ENCODE data around the gene PRPSAP2. TPM values are rescaled to one million over a fixed set of nuclear protein-coding genes. Genes with fewer than 3 reads are reported as not detected.
"Not testable (repeated sequence)": the region's sequence is repeated elsewhere in the genome, so short reads cannot be mapped to it uniquely, and the experiment has no call there.

PRPSAP2 gene
- total RNA-seq, 1 donor, result 33.4 TPM

DNA sequence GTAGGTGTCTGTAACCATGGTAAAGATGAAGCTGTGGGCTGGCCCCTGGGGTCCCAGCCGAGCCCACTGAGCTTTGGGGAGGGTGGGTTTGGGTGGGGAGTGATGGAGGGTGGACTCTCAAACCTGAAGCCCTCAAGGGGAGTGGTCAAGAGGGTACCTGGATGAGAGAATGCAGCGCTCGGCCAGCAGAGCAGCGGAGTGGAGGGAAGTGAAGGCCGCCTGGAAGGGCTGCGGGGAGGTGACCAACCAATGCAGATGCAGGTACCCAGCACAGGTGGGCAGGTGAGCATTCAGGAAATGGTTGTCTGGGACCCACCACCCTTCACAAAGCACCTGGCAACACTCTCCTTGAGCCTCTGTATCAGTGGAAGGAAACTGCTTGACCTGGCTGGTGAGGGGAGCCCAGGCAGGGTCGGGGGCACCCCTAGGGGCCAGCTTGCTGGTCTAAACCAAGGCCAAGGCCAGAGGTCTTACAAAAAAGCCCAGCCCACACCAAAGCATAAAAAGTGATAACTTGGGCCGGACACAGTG is 90.6 kb downstream of the PRPSAP2 start:
- Histone ChIP-seq H3K4me1 (ENCODE audit: insufficient read depth, low read length) (no peaks in the 10 kb centered on the region), H3K4me3 (ENCODE audit: low read length) (no peak overlapping the region), H3K9me3 (ENCODE audit: low read depth, low read length) (no peaks in the 10 kb centered on the region), H3K27me3 (ENCODE audit: insufficient read depth, low read length) (no peaks in the 10 kb centered on the region)

- H3K27me3 ChIP-seq (ENCODE audit: insufficient read depth, low read length), result no peaks in the 10 kb centered on the region
- H3K4me1 ChIP-seq (ENCODE audit: insufficient read depth, low read length), result no peaks in the 10 kb centered on the region
- no peak overlapping the region for H3K4me3 ChIP-seq (ENCODE audit: low read length)
- no peaks in the 10 kb centered on the region for H3K9me3 ChIP-seq (ENCODE audit: low read depth, low read length)
Measured at GRCh38 chr17:18949566-18949965, 91.6 kb downstream of the PRPSAP2 start.

- Histone ChIP-seq H3K4me3 (ENCODE audit: low read length) (no peak overlapping the region), H3K27me3 (ENCODE audit: insufficient read depth, low read length) (no peaks in the 10 kb centered on the region), H3K4me1 (ENCODE audit: insufficient read depth, low read length) (peaks cover 7% of the 10 kb centered on the region), H3K9me3 (ENCODE audit: low read depth, low read length) (no peaks in the 10 kb centered on the region)
Measured at GRCh38 chr17:18950346-18950745, 92.4 kb downstream of the PRPSAP2 start.

GRCh38 chr17:18950944-18951905 is 93.3 kb downstream of the PRPSAP2 start:
- peaks cover 10% of the 10 kb centered on the region for H3K4me1 ChIP-seq (ENCODE audit: insufficient read depth, low read length)
- no peaks in the 10 kb centered on the region for H3K9me3 ChIP-seq (ENCODE audit: low read depth, low read length)
- H3K4me3 ChIP-seq (ENCODE audit: low read length), result no peak overlapping the region
- no peaks in the 10 kb centered on the region for H3K27me3 ChIP-seq (ENCODE audit: insufficient read depth, low read length)

DNA sequence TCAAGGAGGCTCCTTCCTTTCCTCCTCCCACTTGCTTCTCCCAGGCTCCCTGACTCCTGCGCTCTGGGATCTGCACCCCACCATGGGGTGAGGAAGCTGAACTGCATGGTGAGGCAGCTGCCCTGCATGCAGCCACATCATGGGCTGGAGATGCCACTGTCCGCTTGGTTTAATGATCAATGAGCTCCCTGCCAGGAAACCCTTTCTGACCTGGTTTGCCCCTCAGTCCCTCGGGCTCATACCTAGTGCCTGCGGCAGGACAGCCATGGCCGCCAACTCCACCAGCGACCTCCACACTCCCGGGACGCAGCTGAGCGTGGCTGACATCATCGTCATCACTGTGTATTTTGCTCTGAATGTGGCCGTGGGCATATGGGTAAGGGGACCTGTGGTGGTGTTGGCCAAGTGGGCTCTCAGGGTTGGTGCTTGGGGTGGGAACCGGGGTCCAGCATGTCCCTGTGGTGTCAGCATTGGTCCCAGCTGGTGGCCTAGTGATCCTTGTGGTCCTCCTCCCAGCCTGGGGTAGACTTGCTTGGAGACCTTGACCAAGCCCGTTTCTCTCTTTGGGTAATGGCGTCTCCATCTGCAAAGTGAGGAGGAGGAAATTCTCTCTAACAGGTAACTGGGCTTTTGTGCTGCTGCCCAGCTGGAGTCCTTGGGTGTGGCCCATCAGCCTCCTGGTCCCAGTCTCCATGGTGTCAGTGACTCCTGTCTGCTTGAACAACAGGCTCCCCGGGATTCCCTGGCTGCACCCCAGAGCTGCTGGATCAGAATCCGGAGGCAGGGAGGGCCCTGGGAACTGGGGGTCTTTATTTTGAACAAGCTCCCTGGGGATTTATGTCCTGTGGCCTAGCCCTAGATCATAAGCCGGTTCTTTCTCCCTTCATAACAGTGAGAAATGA is 94.3 kb downstream of the PRPSAP2 start, which contains the start of gene SLC5A10:
SLC5A10 (plus strand) TSS at position 225 of the 902 bp plus-strand sequence; CDS start at position 266, 41 bp downstream.
- no peak within 1 kb of the TSS for H3K4me3 ChIP-seq (ENCODE audit: low read length)
- no peaks in the 10 kb centered on the region for H3K9me3 ChIP-seq (ENCODE audit: low read depth, low read length)
- H3K4me1 ChIP-seq (ENCODE audit: insufficient read depth, low read length), result peaks cover 10% of the 10 kb centered on the region
- no peaks in the 10 kb centered on the region for H3K27me3 ChIP-seq (ENCODE audit: insufficient read depth, low read length)

- H3K27me3 ChIP-seq (ENCODE audit: insufficient read depth, low read length), result no peaks in the 10 kb centered on the region
- H3K9me3 ChIP-seq (ENCODE audit: low read depth, low read length), result no peaks in the 10 kb centered on the region
- no peak overlapping the region for H3K4me3 ChIP-seq (ENCODE audit: low read length)
- peaks cover 10% of the 10 kb centered on the region for H3K4me1 ChIP-seq (ENCODE audit: insufficient read depth, low read length)
Measured at GRCh38 chr17:18953231-18953728, 95.3 kb downstream of the PRPSAP2 start.

- H3K4me1 ChIP-seq (ENCODE audit: insufficient read depth, low read length), result peaks cover 10% of the 10 kb centered on the region
- H3K9me3 ChIP-seq (ENCODE audit: low read depth, low read length), result no peaks in the 10 kb centered on the region
- H3K4me3 ChIP-seq (ENCODE audit: low read length), result no peak overlapping the region
- H3K27me3 ChIP-seq (ENCODE audit: insufficient read depth, low read length), result no peaks in the 10 kb centered on the region
Measured at GRCh38 chr17:18954321-18954720, 96.4 kb downstream of the PRPSAP2 start.

GRCh38 chr17:18955009-18955408 is 97.1 kb downstream of the PRPSAP2 start:
- H3K9me3 ChIP-seq (ENCODE audit: low read depth, low read length), result no peaks in the 10 kb centered on the region
- no peaks in the 10 kb centered on the region for H3K27me3 ChIP-seq (ENCODE audit: insufficient read depth, low read length)
- peaks cover 10% of the 10 kb centered on the region for H3K4me1 ChIP-seq (ENCODE audit: insufficient read depth, low read length)
- H3K4me3 ChIP-seq (ENCODE audit: low read length), result no peak overlapping the region

GRCh38 chr17:18956021-18956420 is 98.1 kb downstream of the PRPSAP2 start:
- H3K4me1 ChIP-seq (ENCODE audit: insufficient read depth, low read length); H3K4me3 ChIP-seq (ENCODE audit: low read length); H3K9me3 ChIP-seq (ENCODE audit: low read depth, low read length); H3K27me3 ChIP-seq (ENCODE audit: insufficient read depth, low read length): not testable (repeated sequence)

- Histone ChIP-seq H3K27me3 (ENCODE audit: insufficient read depth, low read length) (no peaks in the 10 kb centered on the region), H3K4me1 (ENCODE audit: insufficient read depth, low read length) (peaks cover 10% of the 10 kb centered on the region), H3K9me3 (ENCODE audit: low read depth, low read length) (no peaks in the 10 kb centered on the region), H3K4me3 (ENCODE audit: low read length) (no peak overlapping the region)
Measured at GRCh38 chr17:18956581-18956980, 98.7 kb downstream of the PRPSAP2 start.

- no peaks in the 10 kb centered on the region for H3K9me3 ChIP-seq (ENCODE audit: low read depth, low read length)
- peaks cover 10% of the 10 kb centered on the region for H3K4me1 ChIP-seq (ENCODE audit: insufficient read depth, low read length)
- H3K4me3 ChIP-seq (ENCODE audit: low read length), result no peak overlapping the region
Measured at GRCh38 chr17:18957831-18958230, 99.9 kb downstream of the PRPSAP2 start.

DNA sequence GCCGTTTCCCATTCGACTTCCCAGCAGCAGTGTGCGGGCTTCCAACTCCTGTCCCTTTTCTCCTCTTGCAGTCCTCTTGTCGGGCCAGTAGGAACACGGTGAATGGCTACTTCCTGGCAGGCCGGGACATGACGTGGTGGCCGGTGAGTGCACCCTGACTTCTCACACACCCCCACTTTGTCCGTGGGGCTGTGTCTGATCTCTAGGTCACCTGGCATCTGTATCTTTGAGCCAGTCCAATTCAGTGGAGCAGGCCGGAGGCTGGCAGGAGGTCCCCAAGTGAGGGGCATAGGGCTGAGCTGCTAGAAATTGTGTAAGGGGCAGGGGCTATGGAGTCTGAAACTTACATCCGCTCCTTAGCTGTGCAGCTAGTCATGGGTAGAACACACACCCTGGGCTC is 100.7 kb downstream of the PRPSAP2 start:
- peaks cover 10% of the 10 kb centered on the region for H3K4me1 ChIP-seq (ENCODE audit: insufficient read depth, low read length)
- H3K9me3 ChIP-seq (ENCODE audit: low read depth, low read length), result no peaks in the 10 kb centered on the region
- no peaks in the 10 kb centered on the region for H3K27me3 ChIP-seq (ENCODE audit: insufficient read depth, low read length)

More at GRCh38 chr17:18957831-18958230, 99.9 kb downstream of the PRPSAP2 start:
- H3K27me3 ChIP-seq (ENCODE audit: insufficient read depth, low read length), result no peaks in the 10 kb centered on the region

DNA sequence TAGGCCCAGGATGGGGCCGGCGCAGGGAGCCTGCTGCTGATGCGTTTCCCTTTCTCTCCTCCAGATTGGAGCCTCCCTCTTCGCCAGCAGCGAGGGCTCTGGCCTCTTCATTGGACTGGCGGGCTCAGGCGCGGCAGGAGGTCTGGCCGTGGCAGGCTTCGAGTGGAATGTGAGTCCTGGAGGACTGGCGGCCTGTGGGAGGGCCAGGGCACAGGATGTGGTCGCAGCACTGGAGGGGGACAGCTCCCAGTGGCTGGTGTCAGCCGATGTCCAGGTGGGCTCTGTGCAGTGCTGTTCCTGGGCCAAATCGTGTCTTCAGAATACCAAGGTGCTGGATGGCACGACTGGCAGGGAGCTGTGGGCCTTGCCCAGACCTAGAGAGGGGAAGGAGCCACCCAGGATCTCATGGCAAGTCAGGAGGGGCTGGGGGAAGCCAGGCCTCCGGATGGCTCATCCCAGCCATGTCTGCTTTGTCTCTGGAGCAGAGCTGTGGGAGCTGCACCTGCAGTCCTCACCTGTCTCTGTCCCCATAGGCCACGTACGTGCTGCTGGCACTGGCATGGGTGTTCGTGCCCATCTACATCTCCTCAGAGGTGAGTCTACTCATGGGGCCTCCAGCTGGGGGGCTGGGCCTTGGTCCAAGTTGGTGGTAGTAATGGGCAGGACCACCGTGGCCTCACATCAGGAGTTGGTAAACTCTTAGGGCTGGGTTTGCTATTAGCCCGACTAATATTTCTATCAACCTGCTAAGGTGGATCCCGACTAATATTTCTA is 101.3 kb downstream of the PRPSAP2 start:
- Histone ChIP-seq H3K4me3 (ENCODE audit: low read length) (no peak overlapping the region), H3K9me3 (ENCODE audit: low read depth, low read length) (no peaks in the 10 kb centered on the region), H3K4me1 (ENCODE audit: insufficient read depth, low read length) (peaks cover 10% of the 10 kb centered on the region), H3K27me3 (ENCODE audit: insufficient read depth, low read length) (no peaks in the 10 kb centered on the region)

More for the DNA sequence above, 100.7 kb downstream of the PRPSAP2 start:
- H3K4me3 ChIP-seq (ENCODE audit: low read length), result no peak overlapping the region

GRCh38 chr17:18959845-18960240 is 101.9 kb downstream of the PRPSAP2 start:
- Histone ChIP-seq H3K4me3 (ENCODE audit: low read length) (no peak overlapping the region), H3K9me3 (ENCODE audit: low read depth, low read length) (no peaks in the 10 kb centered on the region)

More at GRCh38 chr17:18959845-18960240, 101.9 kb downstream of the PRPSAP2 start:
- H3K27me3 ChIP-seq (ENCODE audit: insufficient read depth, low read length), result no peaks in the 10 kb centered on the region
- H3K4me1 ChIP-seq (ENCODE audit: insufficient read depth, low read length), result peaks cover 8% of the 10 kb centered on the region

Data from mononuclear cell (primary cell).